ENCODE measurements around the gene MPDZ. TPM values are rescaled to one million over a fixed set of nuclear protein-coding genes. Genes with fewer than 3 reads are reported as not detected.

The MPDZ gene
- total RNA-seq, 2 donors from 2014 or later, result 52.3 to 63.1 TPM

DNA sequence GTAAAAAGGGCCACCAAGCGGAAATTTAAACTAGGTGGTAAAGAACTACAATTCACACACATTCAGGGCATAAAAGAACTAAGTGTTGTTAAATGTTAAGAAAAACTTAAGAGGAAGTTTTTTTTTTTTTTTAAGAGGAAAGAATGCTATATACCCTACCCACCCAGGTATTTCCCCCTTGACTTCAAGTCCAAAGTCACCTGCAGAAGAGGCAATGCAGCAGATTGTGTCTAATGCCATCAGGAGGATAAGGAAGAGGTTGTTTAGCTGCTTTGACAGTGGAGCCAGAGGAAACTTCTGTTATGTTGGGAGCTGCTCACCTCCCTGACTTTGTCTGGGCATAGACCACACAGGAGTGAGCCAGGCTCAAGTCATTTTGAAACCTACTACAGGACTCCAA lies 69.2 kb downstream of the MPDZ start:
- intact Hi-C loops (cut with DNase I), result no loop called here
- ATAC-seq, result no peak
- DNase-seq, result no peak

DNA sequence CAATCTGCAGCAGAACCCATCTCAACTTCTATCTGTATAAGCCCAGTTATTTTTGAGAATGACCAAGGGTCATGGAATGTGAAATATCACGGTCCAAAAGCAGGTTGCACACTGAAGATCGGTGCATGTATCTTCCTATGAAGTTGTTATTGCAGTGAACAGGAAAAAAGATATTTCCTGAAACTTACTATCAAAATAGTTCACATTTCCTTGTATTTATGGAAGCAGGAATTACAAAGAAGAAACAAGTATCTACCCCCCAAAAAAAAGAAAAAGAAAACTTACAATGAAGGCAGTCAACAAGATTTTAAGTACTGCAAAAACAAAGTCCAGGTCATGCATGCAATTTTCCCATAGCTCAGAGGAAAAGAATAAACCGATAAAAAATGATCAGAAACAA lies 70.0 kb downstream of the MPDZ start:
- no peak for DNase-seq
- peak; percentile 41 to 51 for ATAC-seq
- intact Hi-C loops (cut with DNase I), result no loop called here

DNA sequence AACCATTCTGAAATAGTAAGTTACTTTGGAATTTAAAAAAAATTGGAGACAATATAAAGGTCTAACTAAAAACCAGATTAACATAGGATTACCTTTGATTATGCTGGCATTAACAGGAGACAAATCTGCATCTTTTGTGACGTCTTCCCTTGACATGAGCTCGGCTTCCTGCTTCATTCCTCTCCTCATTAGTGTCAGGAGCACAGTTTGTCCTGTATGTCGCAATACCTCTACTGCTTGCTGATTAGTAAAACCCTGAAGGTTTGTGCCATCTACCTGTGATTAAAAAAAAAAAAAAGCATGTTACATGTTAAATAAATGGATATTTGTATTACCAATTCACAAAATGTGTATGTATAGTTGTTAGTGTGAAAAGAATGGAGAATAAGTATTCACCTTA lies 73.7 kb downstream of the MPDZ start:
- intact Hi-C loops (cut with DNase I), result no loop called here
- DNase-seq, result no peak
- ATAC-seq, result no peak

DNA sequence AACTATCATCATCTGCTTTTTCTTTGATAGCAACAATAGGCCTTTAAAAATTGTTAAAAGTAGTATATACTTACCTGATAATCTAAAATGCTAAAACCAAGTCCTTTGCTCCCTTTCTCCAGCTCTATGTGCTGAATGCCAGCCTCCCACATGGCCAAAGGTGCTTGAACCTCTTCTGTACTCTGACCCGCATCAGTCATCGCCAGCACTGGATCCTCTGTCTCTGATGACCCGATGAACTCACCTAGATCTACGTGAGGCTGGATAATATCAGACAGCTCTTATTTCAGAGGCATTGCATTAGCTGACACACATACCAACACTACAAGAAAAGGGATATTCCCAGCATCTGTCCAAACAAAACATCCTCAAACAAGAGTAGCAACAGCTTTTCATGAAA lies 89.5 kb downstream of the MPDZ start:
- intact Hi-C loops (cut with DNase I), result no loop called here
- DNase-seq, result no peak
- ATAC-seq, result no peak

DNA sequence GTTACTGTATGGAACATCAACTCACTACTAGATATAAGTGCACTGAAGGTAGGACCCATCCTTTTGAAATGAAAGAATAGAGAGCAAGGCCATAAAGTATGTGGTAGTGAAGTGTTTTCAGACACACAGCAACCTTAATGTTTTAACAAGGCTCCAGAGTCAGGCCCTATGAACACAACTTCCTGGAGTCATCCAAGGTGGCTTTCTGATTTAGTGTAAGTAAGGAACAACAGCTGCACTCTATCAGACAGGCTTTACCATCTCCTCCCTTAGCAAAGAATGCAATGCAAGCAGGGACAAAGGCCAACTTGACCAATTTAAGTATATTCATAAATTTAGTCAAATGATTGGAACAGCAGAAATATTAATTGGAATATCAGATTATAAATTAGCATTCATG lies 90.1 kb downstream of the MPDZ start:
- DNase-seq (no peak), ATAC-seq (no peak)
- intact Hi-C loops (cut with DNase I), result no loop called here

DNA sequence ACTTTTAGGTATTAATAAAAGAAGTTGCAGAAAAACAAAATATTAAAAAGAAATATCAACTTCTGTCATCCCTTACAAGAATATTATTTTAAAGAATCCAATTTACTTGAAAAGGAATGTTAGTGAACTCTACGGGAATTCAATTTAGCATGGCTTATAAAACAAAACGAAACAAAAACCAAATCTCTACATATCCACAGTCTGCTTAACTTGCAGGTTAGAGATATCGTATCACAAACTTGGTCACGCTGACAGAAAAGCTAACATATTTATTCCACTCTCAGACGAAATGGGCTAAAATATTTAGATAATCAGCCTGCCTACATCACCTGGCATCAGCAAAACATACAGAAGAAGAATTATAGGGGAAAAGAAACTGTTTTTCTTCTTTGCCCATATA lies 92.7 kb downstream of the MPDZ start:
- ATAC-seq (no peak), DNase-seq (no peak)
- intact Hi-C loops (cut with DNase I), result no loop called here

DNA sequence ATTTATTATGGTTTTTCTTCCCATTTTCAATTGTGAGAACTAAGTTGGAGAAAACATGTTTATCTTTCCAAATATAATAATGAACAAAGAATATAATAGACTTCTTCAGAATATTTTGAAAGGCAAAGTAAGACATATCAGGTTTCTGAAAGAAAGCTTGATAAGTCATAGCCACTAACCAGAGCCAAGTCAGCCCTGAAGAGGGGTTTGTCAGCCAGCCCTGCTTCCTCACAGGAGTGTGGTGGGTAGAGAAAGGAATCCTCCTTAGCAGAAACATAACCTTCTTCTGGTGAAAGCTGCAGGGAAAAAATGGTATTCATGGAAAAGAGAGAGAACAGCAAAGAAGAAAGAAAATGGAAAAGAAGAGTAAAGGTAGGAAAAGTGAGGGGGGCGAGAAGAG lies 93.4 kb downstream of the MPDZ start:
- no peak for DNase-seq
- ATAC-seq, result peak in 1 of 2 donors; percentile 42
- intact Hi-C loops (cut with DNase I), result no loop called here

DNA sequence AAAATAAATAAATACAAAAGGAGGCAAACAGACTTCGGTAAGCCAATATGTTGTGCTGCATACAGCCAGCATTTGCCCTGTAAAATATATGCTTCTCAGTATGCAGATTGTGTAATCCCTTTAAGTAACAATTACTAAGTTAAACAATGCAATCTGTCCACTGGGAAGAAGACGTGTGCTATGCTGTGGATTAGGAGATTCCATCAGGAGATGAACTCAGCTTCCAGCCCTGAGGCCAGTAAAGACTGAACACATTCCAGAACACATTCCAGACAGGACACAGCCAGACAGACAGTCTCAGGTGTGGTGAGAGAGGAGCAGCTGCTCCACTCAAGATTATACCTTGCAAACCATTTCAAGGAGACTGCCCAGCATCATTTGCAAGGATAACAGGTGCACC lies 97.8 kb downstream of the MPDZ start:
- ATAC-seq (no peak), DNase-seq (no peak)
- intact Hi-C loops (cut with DNase I), result no loop called here

DNA sequence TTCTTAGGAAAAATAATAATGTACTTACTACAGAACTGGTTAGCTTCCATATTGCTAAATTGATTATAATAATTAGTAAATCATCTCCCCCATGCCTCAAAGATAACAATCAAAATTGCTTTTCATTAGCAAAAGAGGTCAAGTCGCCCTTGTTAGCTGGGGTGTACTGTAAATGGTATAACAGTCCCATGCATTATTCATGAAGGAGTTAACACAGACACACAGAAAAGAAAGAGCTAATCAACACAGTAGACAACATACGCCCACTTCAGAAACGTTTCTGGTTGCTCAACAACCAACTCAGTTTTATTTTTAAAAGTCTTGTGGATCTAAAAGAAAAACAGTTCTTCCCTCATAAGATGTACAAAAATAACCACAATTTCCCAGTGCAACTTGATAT lies 100.2 kb downstream of the MPDZ start:
- intact Hi-C loops (cut with DNase I), result no loop called here
- ATAC-seq, result no peak

DNA sequence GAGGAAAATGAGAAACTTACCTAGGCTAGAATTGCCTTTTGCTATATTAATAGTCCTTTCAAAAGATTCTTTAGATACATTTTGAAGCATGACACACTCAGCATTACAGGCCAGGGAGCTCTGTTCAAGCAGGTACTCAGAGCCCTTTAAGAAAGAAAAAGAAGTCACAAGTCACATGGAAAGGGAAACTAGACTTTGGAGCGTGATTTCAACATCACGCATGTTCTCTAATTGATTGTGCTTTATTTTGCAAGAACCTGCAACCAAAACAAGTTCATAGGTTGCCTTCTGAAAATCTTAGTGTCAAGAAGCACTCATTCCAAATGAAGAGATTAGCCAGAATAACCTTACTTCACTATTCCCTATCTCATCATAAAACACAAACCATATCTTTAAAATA lies 103.8 kb downstream of the MPDZ start:
- intact Hi-C loops (cut with DNase I), result no loop called here
- DNase-seq (no peak), ATAC-seq (no peak)

More for the DNA sequence above, 100.2 kb downstream of the MPDZ start:
- no peak for DNase-seq

DNA sequence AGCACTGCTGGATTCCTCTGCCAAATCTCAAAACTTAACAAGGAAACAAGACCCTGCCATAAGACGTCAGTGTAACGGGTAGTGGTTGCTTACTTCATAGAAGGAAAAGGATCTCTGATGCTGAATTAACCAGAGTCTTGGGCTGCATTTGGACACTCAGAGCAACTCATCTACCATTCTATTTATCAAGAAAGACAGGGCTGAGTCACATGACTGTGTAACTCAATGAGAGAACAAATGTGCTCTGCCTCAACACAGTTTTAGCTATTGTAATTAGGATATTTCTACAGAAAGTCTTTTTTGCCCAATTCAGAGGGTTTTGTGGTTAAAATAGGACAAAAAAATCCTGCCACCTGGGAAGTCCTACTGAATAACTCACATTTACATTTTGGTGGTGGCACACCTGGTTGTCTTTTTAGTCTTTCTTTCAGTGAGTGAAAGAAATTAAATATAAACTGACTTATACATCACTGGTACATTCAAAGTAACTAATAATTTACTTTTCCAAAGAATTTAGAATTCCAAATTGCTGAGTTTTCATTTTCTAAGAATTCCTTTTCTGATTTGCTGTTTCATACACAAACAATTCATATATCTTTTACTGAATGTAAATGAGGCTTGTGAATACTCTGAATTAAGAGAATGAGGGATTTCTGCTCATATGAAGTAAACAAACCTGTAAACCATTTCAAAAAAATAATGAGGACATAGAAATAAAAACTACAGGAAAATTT lies 104.4 kb downstream of the MPDZ start:
- no peak for ATAC-seq
- intact Hi-C loops (cut with DNase I), result no loop called here
- no peak for DNase-seq

DNA sequence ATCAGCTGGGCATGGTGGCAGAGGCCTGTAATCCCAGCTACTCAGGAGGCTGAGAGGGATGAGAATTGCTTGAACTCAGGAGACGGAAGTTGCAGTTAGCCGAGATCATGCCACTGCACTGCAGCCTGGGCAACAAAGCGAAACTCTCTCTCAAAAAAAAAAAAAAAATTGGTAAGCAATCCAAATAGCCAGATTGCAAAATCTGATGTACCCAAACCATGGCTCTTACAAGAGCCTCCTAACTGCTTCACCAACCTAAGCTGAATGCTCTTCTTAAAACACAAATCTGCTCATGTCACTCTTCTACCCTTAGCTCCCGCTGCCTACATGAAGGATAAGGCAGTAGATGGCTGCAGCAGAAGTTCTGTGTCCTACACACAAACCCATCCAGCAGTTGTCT lies 105.9 kb downstream of the MPDZ start:
- DNase-seq (no peak), ATAC-seq (no peak)
- intact Hi-C loops (cut with DNase I), result no loop called here

DNA sequence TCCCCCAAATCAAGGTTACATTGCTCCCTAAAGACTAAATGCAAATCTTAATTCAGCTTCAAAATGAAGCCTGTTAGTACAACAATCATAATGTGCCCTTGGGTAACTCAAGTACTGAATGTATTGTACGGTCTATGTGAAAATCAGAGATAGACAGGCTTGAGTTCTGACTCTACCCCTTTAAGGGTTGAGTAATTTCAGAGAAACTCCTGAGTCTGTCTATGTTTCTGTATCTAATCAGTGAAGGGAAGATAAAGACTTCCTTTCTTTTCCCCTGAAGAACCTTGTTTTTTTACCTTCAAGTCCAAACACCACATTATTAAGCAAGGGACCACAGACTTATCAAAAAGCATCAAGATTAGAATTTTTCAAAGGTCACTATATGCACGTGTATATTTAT lies 108.2 kb downstream of the MPDZ start:
- DNase-seq (no peak), ATAC-seq (peak in 1 of 2 donors; percentile 65)
- intact Hi-C loops (cut with DNase I), result no loop called here

DNA sequence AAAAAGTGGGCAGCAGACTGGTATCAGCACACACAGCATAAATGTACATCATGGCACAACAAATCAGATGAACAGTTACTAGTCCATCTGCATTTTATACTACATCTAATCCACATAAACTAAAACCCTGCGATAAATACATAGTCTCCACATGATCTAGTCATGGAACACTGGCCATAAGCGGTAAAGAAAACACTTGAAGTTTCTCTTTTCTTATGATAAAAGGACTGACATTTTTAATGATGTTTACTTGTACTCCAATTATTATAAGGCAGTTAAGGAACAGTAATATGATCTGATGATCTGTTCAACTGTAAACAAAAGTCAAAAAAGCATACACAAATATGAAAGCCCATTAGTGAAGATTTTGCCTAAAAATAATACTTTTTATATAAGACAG lies 112.5 kb downstream of the MPDZ start:
- DNase-seq (no peak), ATAC-seq (no peak)
- intact Hi-C loops (cut with DNase I), result no loop called here

DNA sequence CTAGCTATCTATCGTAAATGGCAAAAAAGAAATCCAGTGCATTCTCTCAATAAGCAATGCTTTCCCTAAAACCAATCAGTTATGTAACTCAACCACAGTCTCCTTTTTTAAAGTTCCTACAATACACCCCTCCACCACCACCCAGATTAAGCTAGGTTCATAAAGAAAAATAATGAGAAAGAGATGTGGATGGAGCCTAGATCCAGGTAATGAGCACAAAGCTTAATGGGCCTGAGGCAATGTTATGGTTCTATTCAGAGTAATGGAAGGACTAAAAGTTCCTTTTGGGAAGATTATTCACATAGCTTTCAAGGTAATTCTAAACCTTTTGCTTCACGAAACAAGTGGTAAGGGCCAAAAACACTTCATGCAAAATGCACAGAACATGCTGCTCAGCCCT lies 113.5 kb downstream of the MPDZ start:
- intact Hi-C loops (cut with DNase I), result no loop called here
- ATAC-seq (no peak), DNase-seq (no peak)

DNA sequence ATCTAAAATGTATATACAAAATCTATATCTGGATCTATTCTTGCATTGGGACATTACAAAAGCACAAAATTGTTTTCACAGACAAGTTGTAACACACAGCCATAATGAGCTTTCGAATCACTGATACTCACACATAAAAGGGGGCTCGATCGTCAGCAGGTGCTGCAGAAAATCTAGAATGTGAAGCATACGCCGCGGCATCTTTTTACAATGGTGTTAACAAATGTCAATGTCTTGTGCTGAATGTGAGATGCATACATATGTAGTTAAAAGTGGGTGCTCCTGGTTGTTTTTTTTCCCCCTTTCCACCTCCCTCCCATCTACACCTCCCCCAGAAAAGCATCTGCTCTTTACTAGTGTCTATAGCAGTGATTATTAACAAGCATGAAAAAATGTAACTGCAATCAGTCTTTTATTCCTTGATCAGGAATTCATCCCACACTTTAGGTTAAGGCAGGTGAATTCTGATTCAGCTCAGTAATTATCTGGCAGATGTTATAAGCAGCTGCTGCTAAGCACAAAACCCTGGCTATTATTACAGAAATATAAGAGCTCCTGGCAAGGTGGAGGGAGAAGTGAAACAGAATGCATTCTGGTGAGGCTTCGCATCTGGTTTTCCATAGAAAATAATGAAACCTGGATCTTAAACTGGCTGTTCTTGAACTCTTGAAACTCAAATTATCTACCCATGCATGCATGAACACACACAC lies 114.1 kb downstream of the MPDZ start:
- ATAC-seq (no peak), DNase-seq (no peak)
- intact Hi-C loops (cut with DNase I), result no loop called here

DNA sequence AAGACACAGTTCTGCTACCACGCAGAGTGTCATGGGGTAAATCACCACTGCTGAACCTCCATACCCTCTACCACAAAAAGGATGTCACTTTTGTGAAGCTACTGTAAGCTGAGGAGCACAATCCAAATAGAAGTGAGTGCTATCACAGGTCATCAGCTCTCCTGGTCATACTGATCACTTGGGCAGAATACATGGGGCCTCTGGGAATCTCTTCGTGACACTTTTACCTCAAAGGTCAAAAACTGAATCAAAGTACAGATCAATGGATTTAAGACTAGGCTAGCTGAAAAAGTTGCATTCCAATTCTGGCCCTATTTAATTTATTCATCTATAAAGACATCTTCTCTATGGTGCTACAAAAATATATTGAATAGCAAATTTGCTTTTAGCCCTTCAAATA lies 115.5 kb downstream of the MPDZ start:
- intact Hi-C loops (cut with DNase I), result no loop called here
- DNase-seq (no peak), ATAC-seq (no peak)

DNA sequence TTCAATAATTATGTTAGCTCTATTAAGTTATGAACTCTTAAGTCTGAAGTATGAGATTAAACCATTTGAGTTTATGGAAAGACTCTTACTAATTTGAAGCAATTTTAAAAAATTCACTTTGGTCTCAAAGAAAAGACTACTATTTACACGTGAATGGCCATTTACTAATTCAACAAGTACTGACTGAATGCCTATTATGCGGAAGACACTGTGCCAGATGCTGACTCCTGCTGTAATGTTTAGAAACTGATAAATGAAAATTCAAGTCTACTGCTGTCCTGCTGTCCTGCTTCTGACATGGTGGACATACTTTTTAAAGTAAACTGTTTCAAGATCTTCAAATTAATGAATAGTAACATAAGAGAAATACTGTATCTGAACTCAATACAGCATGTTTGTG lies 116.2 kb downstream of the MPDZ start:
- DNase-seq (no peak), ATAC-seq (no peak)
- intact Hi-C loops (cut with DNase I), result no loop called here

DNA sequence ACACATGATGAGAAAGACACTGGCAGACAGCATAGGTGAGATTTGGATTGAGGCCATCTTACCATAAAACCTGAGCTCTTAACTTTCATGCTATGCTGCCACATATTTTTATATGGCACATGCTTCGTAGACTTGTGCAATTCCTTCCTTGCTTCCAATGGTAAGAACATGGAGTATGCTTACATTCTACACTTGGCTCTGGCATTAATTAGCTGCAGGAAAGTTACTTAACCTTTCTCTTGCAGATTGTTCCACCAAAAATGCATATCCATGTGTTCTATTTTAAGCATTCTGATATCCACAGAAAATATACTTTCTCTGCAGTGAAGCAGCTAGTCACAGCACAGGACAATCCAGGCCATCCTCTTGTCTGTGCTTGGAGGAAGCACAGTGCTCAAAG lies 119.4 kb downstream of the MPDZ start:
- DNase-seq, result no peak
- ATAC-seq, result no peak
- intact Hi-C loops (cut with DNase I), result no loop called here

DNA sequence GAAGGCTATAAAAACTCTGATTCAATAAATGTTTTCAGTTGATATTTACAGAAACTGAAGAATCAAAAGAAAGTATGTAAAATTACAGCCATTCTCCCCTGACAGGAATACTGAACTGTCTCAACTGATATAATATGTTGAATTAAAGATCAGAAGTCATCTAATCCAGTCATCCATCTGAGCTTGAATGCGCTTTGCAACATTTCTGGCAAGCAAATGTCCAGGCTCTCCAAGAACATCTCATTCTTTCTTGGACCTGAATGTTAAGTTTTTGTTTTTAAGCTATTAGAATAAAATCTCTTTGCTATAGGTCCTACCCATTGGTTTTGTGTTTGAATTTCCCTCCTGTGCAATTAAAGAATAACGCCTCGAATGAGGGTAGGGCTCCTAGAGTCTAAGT lies 120.5 kb downstream of the MPDZ start:
- DNase-seq, result no peak
- ATAC-seq, result no peak
- intact Hi-C loops (cut with DNase I), result no loop called here

DNA sequence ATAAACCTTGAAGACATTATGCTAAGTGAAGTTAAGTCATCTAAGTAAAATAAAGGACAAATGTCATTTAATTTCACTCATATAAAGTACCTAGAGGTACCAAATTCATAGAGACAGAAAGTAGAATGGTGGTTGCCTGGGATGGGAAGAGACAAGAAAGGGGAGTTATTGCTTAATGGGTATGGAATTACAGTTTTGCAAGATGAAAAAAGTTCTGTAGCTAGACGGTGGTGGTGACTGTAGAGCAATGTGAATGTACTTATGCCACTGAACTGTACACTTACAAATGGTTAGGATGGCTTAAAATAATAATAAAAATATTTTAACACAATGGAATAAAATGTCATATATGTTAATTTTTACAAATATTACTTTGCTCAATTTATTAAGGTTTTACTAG lies 128.0 kb downstream of the MPDZ start:
- intact Hi-C loops (cut with DNase I), result no loop called here
- no peak for ATAC-seq
- DNase-seq, result no peak
